Activated B cell treated with CpG ODN at 0.5 μM for 24 hours (primary cell): ENCODE results near the gene ASB13. TPM values are rescaled to one million over a fixed set of nuclear protein-coding genes. Genes with fewer than 3 reads are reported as not detected.

ENCODE experiments used
- ATAC-seq: fragments of 200-7000 bp; cut with Tn5 transposase; one replicate; pipeline ENCODE4 v1.10.0; 2021; ENCODE audit warnings: low read depth, mild to moderate bottlenecking, moderate library complexity
- CTCF ChIA-PET: fragments of 350-600 bp; sonication (Branson Sonifier 250); formaldehyde crosslinking; loops from one replicate; lab custom pipeline; 2021; ENCODE audit warnings: antibody characterized with exemption; lab: Charles Lee
- POLR2A ChIA-PET: fragments of 350-600 bp; sonication (Branson Sonifier 250); formaldehyde crosslinking; loops from one replicate; lab custom pipeline; 2021; ENCODE audit warnings: antibody characterized with exemption; lab: Charles Lee
- DNase-seq: peaks from one replicate; pipeline ENCODE4 v3.0.0; 2022
- H3K27ac Mint-ChIP-seq: one replicate; pipeline ENCODE4 v1.8.0; 2020; ENCODE audit warnings: mixed read lengths
- H3K27me3 Mint-ChIP-seq: one replicate; pipeline ENCODE4 v1.8.0; 2021; ENCODE audit warnings: mixed read lengths
- H3K36me3 Mint-ChIP-seq: one replicate; pipeline ENCODE4 v1.8.0; 2021; ENCODE audit warnings: low read depth, mixed read lengths
- H3K4me1 Mint-ChIP-seq: one replicate; pipeline ENCODE4 v1.8.0; 2021; ENCODE audit warnings: mixed read lengths
- H3K4me3 Mint-ChIP-seq: one replicate; pipeline ENCODE4 v1.8.0; 2020; ENCODE audit warnings: mild to moderate bottlenecking, mixed read lengths
- H3K9me3 Mint-ChIP-seq: one replicate; pipeline ENCODE4 v1.8.0; 2020; ENCODE audit warnings: mixed read lengths
- CTCF ChIP-seq: fragments of 200-600 bp; IDR thresholded peaks from one replicate; pipeline ENCODE4 v1.8.0; 2022; ENCODE audit warnings: antibody characterized with exemption, mild to moderate bottlenecking
- intact Hi-C: fragments of 100-400 bp; cut with micrococcal nuclease; formaldehyde crosslinking; loops from one replicate; pipeline ENCODE4 v1.15.1; 2024
- total RNA-seq: library from RNA; stranded (reverse); gene quantifications from 2 replicates; pipeline ENCODE4 v1.2.3, GENCODE V29; 2022

ASB13 gene
- total RNA-seq, 1 donor from 2014 or later, result 3.3 TPM

- Mint-ChIP-seq H3K27me3 (peaks cover 3% of the 10 kb centered on the region), H3K9me3 (no peaks in the 10 kb centered on the region), H3K4me3 (no peak overlapping the region), H3K36me3 (no peaks in the 10 kb centered on the region), H3K27ac (no peak overlapping the region), H3K4me1 (peaks cover 4% of the 10 kb centered on the region)
- ChIA-PET CTCF (interaction anchor here (1.0 to 5.5 kb wide), 2 partner anchors 176 to 185 kb away, joined by 3 to 50 read pairs; no protein-coding TSS in a partner anchor), POLR2A (no interaction called here)
- DNase-seq, result no peak
- TF ChIP-seq CTCF, result no peak
- intact Hi-C loops, result no loop called here
- ATAC-seq, result no peak
Observed at GRCh38 chr10:5619362-5620211, 46.8 kb downstream of the ASB13 start.

- CTCF ChIA-PET, result interaction anchor here (1.0 kb wide), 1 partner anchor 176 kb away, joined by 3 read pairs; no protein-coding TSS in a partner anchor
- Mint-ChIP-seq H3K4me3 (no peak overlapping the region), H3K27ac (no peak overlapping the region), H3K27me3 (peaks cover 3% of the 10 kb centered on the region), H3K4me1 (peaks cover 4% of the 10 kb centered on the region), H3K36me3 (no peaks in the 10 kb centered on the region), H3K9me3 (no peaks in the 10 kb centered on the region)
- TF ChIP-seq CTCF, result no peak
- POLR2A ChIA-PET, result no interaction called here
- no peak for ATAC-seq
- intact Hi-C loops, result no loop called here
- no peak for DNase-seq
Observed at GRCh38 chr10:5618829-5619228, 47.6 kb downstream of the ASB13 start.

GRCh38 chr10:5618042-5618441 is 48.4 kb downstream of the ASB13 start:
- no peak overlapping the region for H3K4me3 Mint-ChIP-seq
- H3K36me3 Mint-ChIP-seq, result no peaks in the 10 kb centered on the region
- H3K27me3 Mint-ChIP-seq, result peaks cover 3% of the 10 kb centered on the region
- CTCF ChIA-PET, result no interaction called here
- H3K9me3 Mint-ChIP-seq, result no peaks in the 10 kb centered on the region
- no peak for DNase-seq
- no peak overlapping the region for H3K27ac Mint-ChIP-seq
- TF ChIP-seq CTCF, result no peak
- POLR2A ChIA-PET, result interaction anchor here (0.7 kb wide), 1 partner anchor 949 kb away, joined by 3 read pairs; no protein-coding TSS in a partner anchor
- no peak for ATAC-seq
- intact Hi-C loops, result no loop called here
- H3K4me1 Mint-ChIP-seq, result peaks cover 1% of the 10 kb centered on the region

GRCh38 chr10:5617521-5617920 is 48.9 kb downstream of the ASB13 start:
- Mint-ChIP-seq H3K4me1 (no peaks in the 10 kb centered on the region), H3K27ac (no peak overlapping the region), H3K9me3 (no peaks in the 10 kb centered on the region), H3K4me3 (no peak overlapping the region), H3K27me3 (peaks cover 3% of the 10 kb centered on the region), H3K36me3 (no peaks in the 10 kb centered on the region)
- no peak for ATAC-seq
- ChIA-PET POLR2A (no interaction called here), CTCF (no interaction called here)
- no peak for DNase-seq
- no peak for TF ChIP-seq CTCF
- intact Hi-C loops, result no loop called here

GRCh38 chr10:5616836-5617235 is 49.6 kb downstream of the ASB13 start:
- POLR2A ChIA-PET, result no interaction called here
- CTCF ChIA-PET, result interaction anchor here (1.6 kb wide), 1 partner anchor 13 kb away, joined by 5 read pairs; no protein-coding TSS in a partner anchor
- Mint-ChIP-seq H3K27me3 (peaks cover 3% of the 10 kb centered on the region), H3K36me3 (no peaks in the 10 kb centered on the region), H3K4me1 (no peaks in the 10 kb centered on the region), H3K4me3 (no peak overlapping the region), H3K9me3 (no peaks in the 10 kb centered on the region), H3K27ac (no peak overlapping the region)
- intact Hi-C loops, result no loop called here
- ATAC-seq (no peak), DNase-seq (no peak)
- no peak for TF ChIP-seq CTCF
